Left lobe of liver (tissue), 2 donors: Measurements from ENCODE around the gene AARS2. TPM values are rescaled to one million over a fixed set of nuclear protein-coding genes. Genes with fewer than 3 reads are reported as not detected.
A peak's percentile ranks its signal among the peaks of the same experiment; 100 is the strongest.

Source experiments
- ATAC-seq: fragments of 200-7000 bp; cut with Tn5 transposase; one replicate; pipeline ENCODE4 v1.9.1; 2020; ENCODE audit warnings: mild to moderate bottlenecking, moderate library complexity
- DNase-seq: peaks from one replicate; pipeline ENCODE4 v3.0.0-alpha.2; 2020; ENCODE audit warnings: low spot score
- total RNA-seq: library from RNA; stranded (reverse); gene quantifications from one replicate; pipeline ENCODE4 v1.2.1, GENCODE V29; 2021
- donor health status: DM: no; HTN: no; CAD: no; lungs with moderate emphysema.
- donor health status: DM: no; HTN: yes; CAD: no.

The AARS2 gene
- total RNA-seq, 1 donor from 2014 or later, result 7.7 TPM

- DNase-seq (no peak), ATAC-seq (no peak)
These were observed 11.2 kb downstream of the AARS2 start for GRCh38 chr6:44301782-44302564.

GRCh38 chr6:44301106-44301505 lies 12.0 kb downstream of the AARS2 start:
- DNase-seq, result no peak
- no peak for ATAC-seq

GRCh38 chr6:44300292-44300823 lies 12.8 kb downstream of the AARS2 start:
- no peak for DNase-seq
- no peak for ATAC-seq

GRCh38 chr6:44298864-44299263 lies 14.3 kb downstream of the AARS2 start:
- ATAC-seq (no peak), DNase-seq (no peak)

GRCh38 chr6:44298055-44298803 lies 14.9 kb downstream of the AARS2 start:
- no peak for DNase-seq
- ATAC-seq, result peak; percentile 56

GRCh38 chr6:44297063-44298038 lies 15.8 kb downstream of the AARS2 start:
- no peak for DNase-seq
- peak; percentile 78 for ATAC-seq

- ATAC-seq, result no peak
- no peak for DNase-seq
These were observed 18.0 kb downstream of the AARS2 start for GRCh38 chr6:44294832-44295791.

- ATAC-seq, result no peak
These were observed 20.3 kb downstream of the AARS2 start for GRCh38 chr6:44292661-44293365.

GRCh38 chr6:44291841-44292240 lies 21.3 kb downstream of the AARS2 start:
- no peak for DNase-seq

More at GRCh38 chr6:44292661-44293365, 20.3 kb downstream of the AARS2 start:
- DNase-seq, result no peak

GRCh38 chr6:44289726-44290260 lies 23.4 kb downstream of the AARS2 start:
- no peak for DNase-seq
- no peak for ATAC-seq

More at GRCh38 chr6:44291841-44292240, 21.3 kb downstream of the AARS2 start:
- no peak for ATAC-seq

GRCh38 chr6:44286747-44287146 lies 26.4 kb downstream of the AARS2 start:
- ATAC-seq, result no peak
- DNase-seq, result no peak

- ATAC-seq, result no peak
These were observed 26.9 kb downstream of the AARS2 start for GRCh38 chr6:44286285-44286565.

GRCh38 chr6:44285552-44286284 lies 27.4 kb downstream of the AARS2 start:
- ATAC-seq (no peak), DNase-seq (no peak)

More at GRCh38 chr6:44286285-44286565, 26.9 kb downstream of the AARS2 start:
- DNase-seq, result no peak

- ATAC-seq (no peak), DNase-seq (no peak)
These were observed 28.3 kb downstream of the AARS2 start for GRCh38 chr6:44284867-44285266.

GRCh38 chr6:44284121-44284520 lies 29.0 kb downstream of the AARS2 start:
- ATAC-seq (no peak), DNase-seq (no peak)

GRCh38 chr6:44278774-44279697 lies 34.1 kb downstream of the AARS2 start:
- DNase-seq (no peak), ATAC-seq (no peak)

- ATAC-seq (no peak), DNase-seq (no peak)
These were observed 34.8 kb downstream of the AARS2 start for GRCh38 chr6:44278315-44278714.
